ENCODE results near the gene PFN2.
A peak's percentile ranks its signal among the peaks of the same experiment; 100 is the strongest.
"Not testable (repeated sequence)": the region's sequence is repeated elsewhere in the genome, so short reads cannot be mapped to it uniquely, and the experiment has no call there.

PFN2 gene

GRCh38 chr3:149970716-149971402 is at the start of gene PFN2:
Gene PFN2, minus strand, starts transcription at chr3:149970895. Its CDS starts 39 bp downstream, at chr3:149970856.
- peak; percentile 69 for DNase-seq

- no peak for DNase-seq
These were observed 45.2 kb upstream of the PFN2 start for GRCh38 chr3:150015901-150016300.

- DNase-seq, result no peak
These were observed 44.1 kb upstream of the PFN2 start for GRCh38 chr3:150014782-150015181.

- DNase-seq, result no peak
These were observed 43.1 kb upstream of the PFN2 start for GRCh38 chr3:150013801-150014200.

- no peak for DNase-seq
These were observed 36.1 kb upstream of the PFN2 start for GRCh38 chr3:150006794-150007193.

GRCh38 chr3:150005243-150006112 is 34.8 kb upstream of the PFN2 start:
- DNase-seq, result no peak

- no peak for DNase-seq
These were observed 29.9 kb upstream of the PFN2 start for GRCh38 chr3:150000641-150001040.

- DNase-seq, result no peak
These were observed 28.7 kb upstream of the PFN2 start for GRCh38 chr3:149999421-149999820.

GRCh38 chr3:149998946-149999345 is 28.3 kb upstream of the PFN2 start:
- no peak for DNase-seq

- DNase-seq, result no peak
These were observed 21.8 kb upstream of the PFN2 start for GRCh38 chr3:149992416-149993058.

- no peak for DNase-seq
These were observed 19.8 kb upstream of the PFN2 start for GRCh38 chr3:149990423-149990948.

- DNase-seq, result no peak
These were observed 18.6 kb upstream of the PFN2 start for GRCh38 chr3:149989307-149989706.

- no peak for DNase-seq
These were observed 12.9 kb upstream of the PFN2 start for GRCh38 chr3:149983628-149984027.

GRCh38 chr3:149983053-149983452 is 12.4 kb upstream of the PFN2 start:
- not testable (repeated sequence) for DNase-seq

GRCh38 chr3:149981979-149982378 is 11.3 kb upstream of the PFN2 start:
- not testable (repeated sequence) for DNase-seq

- DNase-seq, result no peak
These were observed 6.7 kb upstream of the PFN2 start for GRCh38 chr3:149977386-149977785.

GRCh38 chr3:149975919-149976318 is 5.2 kb upstream of the PFN2 start:
- no peak for DNase-seq

GRCh38 chr3:149971403-149972075 is 844 bp upstream of the PFN2 start:
- DNase-seq, result peak; percentile 73

- no peak for DNase-seq
These were observed 567 bp downstream of the PFN2 start for GRCh38 chr3:149969940-149970715.

GRCh38 chr3:149969110-149969939 is 1.4 kb downstream of the PFN2 start:
- DNase-seq, result peak; percentile 52

- DNase-seq, result peak; percentile 31
These were observed 2.5 kb downstream of the PFN2 start for GRCh38 chr3:149968216-149968615.

Data from NCI-H2081 treated with DMSO at 0.1 percent for 48 hours (cell line).